K562 (cell line): Measurements from ENCODE around the gene SLC12A9. TPM values are rescaled to one million over a fixed set of nuclear protein-coding genes. Genes with fewer than 3 reads are reported as not detected.

Experiments used
- ATF7 ChIP-seq: fragments of 450-650 bp; IDR thresholded peaks from 2 replicates; pipeline ENCODE4 v1.7.1; 2014; ENCODE audit warnings: mild to moderate bottlenecking, moderate library complexity
- FOXP1 ChIP-seq: sonication (generic); formaldehyde crosslinking; IDR thresholded peaks from 2 replicates; pipeline ENCODE4 v1.8.0; 2022; ENCODE audit warnings: mild to moderate bottlenecking, missing genetic modification reagents
- ILF3 ChIP-seq: fragments of 450-650 bp; IDR thresholded peaks from 2 replicates; pipeline ENCODE4 v1.6.1; 2018; ENCODE audit warnings: antibody characterized with exemption, mild to moderate bottlenecking, moderate library complexity, borderline replicate concordance
- JUN ChIP-seq, 2 experiments: sonication (generic) in 1 of 2; formaldehyde crosslinking in 1 of 2; IDR thresholded peaks; 2 replicates each; pipeline versions ENCODE4 v1.6.1 to v1.8.0; 2012 to 2022; ENCODE audit warnings: borderline replicate concordance in 2 of 2, mild to moderate bottlenecking in 2 of 2, improper control_type of control experiment in 1 of 2, low read depth in 1 of 2, low read length in 1 of 2, missing genetic modification reagents in 1 of 2
- PPARD ChIP-seq: fragments of 250-450 bp; sonication (Bioruptor Pico); IDR thresholded peaks from 2 replicates; pipeline ENCODE4 v1.8.0; 2022; ENCODE audit warnings: inconsistent platforms, mild to moderate bottlenecking, moderate library complexity
- RBM25 ChIP-seq: fragments of 200-400 bp; formaldehyde crosslinking; IDR thresholded peaks from 2 replicates; pipeline ENCODE4 v1.6.1; 2018; ENCODE audit warnings: low read length, low read depth, moderate library complexity; ENCODE audit not compliant: severe bottlenecking
- RFX7 ChIP-seq: fragments of 250-450 bp; sonication (Bioruptor Pico); IDR thresholded peaks from 2 replicates; pipeline ENCODE4 v1.5.1; 2021; ENCODE audit warnings: mild to moderate bottlenecking
- SMARCA5 ChIP-seq: fragments of 450-650 bp; IDR thresholded peaks from 2 replicates; pipeline ENCODE4 v1.6.1; 2016
- SNIP1 ChIP-seq: fragments of 450-650 bp; IDR thresholded peaks from 2 replicates; pipeline ENCODE4 v1.7.1; 2017; ENCODE audit warnings: low read depth, mild to moderate bottlenecking
- ZBTB17 ChIP-seq: fragments of 450-650 bp; formaldehyde crosslinking; IDR thresholded peaks from 2 replicates; pipeline ENCODE4 v1.4.0; 2020; ENCODE audit warnings: mild to moderate bottlenecking
- ZKSCAN1 ChIP-seq: fragments of 150-350 bp; IDR thresholded peaks from 2 replicates; pipeline ENCODE4 v1.6.1; 2016; ENCODE audit warnings: low read depth, low read length
- ZNF224 ChIP-seq: sonication (generic); formaldehyde crosslinking; IDR thresholded peaks from 2 replicates; pipeline ENCODE4 v1.8.0; 2022; ENCODE audit warnings: mild to moderate bottlenecking, missing genetic modification reagents
- polyA plus RNA-seq, 8 experiments: library from polyadenylated mRNA; depleted of rRNA in 4 of 8; stranded (reverse) in 5 of 8; unstranded in 3 of 8; fragments of >200 nt; fragmentation: Nextera tagmentation in 2 of 8; fragmentation: Illumina TruSeq in 1 of 8; extraction: Ambion mirVana in 2 of 8; extraction: Trizol in 1 of 8; gene quantifications; 2 replicates each; pipeline versions ENCODE4 v1.2.1 to v1.2.3, GENCODE V29; 2011 to 2014; ENCODE audit warnings: inconsistent platforms in 1 of 8, missing spikeins in 1 of 8
- total RNA-seq, 7 experiments: library from RNA; depleted of rRNA in 6 of 7; stranded (reverse); fragments of >200 nt in 6 of 7; fragmentation: Illumina TruSeq in 2 of 7; extraction: Trizol in 2 of 7; gene quantifications; 2 replicates each; pipeline versions ENCODE4 v1.2.1 to v1.2.3, GENCODE V29; 2011 to 2021; ENCODE audit warnings: low replicate concordance in 1 of 7
- TF ChIP-seq, protein P1 (sequence below), 2 experiments: fragments of 200-800 bp in 1 of 2; sonication (Bioruptor generic) in 1 of 2; sonication (generic) in 1 of 2; formaldehyde crosslinking in 1 of 2; IDR thresholded peaks in 1 of 2; conservative IDR thresholded peaks in 1 of 2; 2 replicates each; pipeline versions ENCODE4 v1.5.0 to v1.6.1; 2016 to 2020; ENCODE audit warnings: missing compliant biosample characterization in 1 of 2, missing genetic modification characterization in 1 of 2, missing genetic modification reagents in 1 of 2
- TF ChIP-seq, protein P2 (sequence below), 2 experiments: IDR thresholded peaks; 2 replicates each; pipeline ENCODE4 v1.6.1; 2012; ENCODE audit warnings: improper control_type of control experiment in 2 of 2, low read depth in 2 of 2, low read length in 2 of 2, borderline replicate concordance in 1 of 2
- TF ChIP-seq, protein P3 (sequence below): sonication (generic); formaldehyde crosslinking; IDR thresholded peaks from 2 replicates; pipeline ENCODE4 v1.8.0; 2022; ENCODE audit warnings: mild to moderate bottlenecking, missing genetic modification reagents
- TF ChIP-seq, protein P4 (sequence below): fragments of 450-650 bp; conservative IDR thresholded peaks from 2 replicates; pipeline ENCODE4 v1.6.1; 2016; ENCODE audit warnings: missing genetic modification characterization, low read depth, mild to moderate bottlenecking, missing compliant biosample characterization, moderate library complexity
- TF ChIP-seq, protein P5 (sequence below): IDR thresholded peaks from 2 replicates; pipeline ENCODE4 v1.6.1; 2014; ENCODE audit warnings: antibody characterized with exemption

SLC12A9 gene
- total and polyA plus RNA-seq, 9 of the 15 experiments (the other 6 are each of a cell fraction or from before 2014, with no cell fraction given), result 0.06 to 20.2 (median 10.7) TPM

DNA sequence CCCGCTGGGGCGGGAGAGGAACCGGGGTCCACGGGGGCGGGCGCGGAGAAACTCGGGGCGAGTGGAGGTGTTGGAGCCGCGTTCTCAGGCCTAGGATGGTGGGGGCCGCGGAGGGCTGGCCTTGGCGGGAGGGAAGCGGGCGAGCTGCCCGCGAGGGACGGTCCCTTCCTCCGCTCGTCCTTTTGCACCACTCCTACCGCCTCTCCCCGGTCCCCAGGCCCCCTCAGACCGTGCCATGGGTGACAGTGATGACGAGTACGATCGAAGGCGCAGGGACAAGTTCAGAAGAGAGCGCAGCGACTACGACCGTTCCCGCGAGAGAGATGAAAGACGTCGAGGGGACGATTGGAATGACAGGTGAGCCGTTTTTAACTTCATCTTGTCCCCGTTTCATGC is 22.8 kb downstream of the SLC12A9 start (continued):
- TF ChIP-seq, protein P1, sequence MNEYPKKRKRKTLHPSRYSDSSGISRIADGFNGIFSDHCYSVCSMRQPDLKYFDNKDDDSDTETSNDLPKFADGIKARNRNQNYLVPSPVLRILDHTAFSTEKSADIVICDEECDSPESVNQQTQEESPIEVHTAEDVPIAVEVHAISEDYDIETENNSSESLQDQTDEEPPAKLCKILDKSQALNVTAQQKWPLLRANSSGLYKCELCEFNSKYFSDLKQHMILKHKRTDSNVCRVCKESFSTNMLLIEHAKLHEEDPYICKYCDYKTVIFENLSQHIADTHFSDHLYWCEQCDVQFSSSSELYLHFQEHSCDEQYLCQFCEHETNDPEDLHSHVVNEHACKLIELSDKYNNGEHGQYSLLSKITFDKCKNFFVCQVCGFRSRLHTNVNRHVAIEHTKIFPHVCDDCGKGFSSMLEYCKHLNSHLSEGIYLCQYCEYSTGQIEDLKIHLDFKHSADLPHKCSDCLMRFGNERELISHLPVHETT (CRISPR knock-in tag; conservative IDR thresholded peaks at IDR 0.05 in 1 of 2, IDR thresholded peaks at IDR 0.05 in 1 of 2), result peak in 1 of 2 experiments; percentile 19; a peak in 1 of 4 replicates
- TF ChIP-seq ILF3 (no peak; the same call in 1 of the 2 replicates), RBM25 (no peak), ATF7 (no peak), ZKSCAN1 (no peak), ZNF224 (no peak), FOXP1 (CRISPR knock-in tag) (peak; percentile 64; the same call in 1 of the 2 replicates), JUN (IDR thresholded peaks at IDR 0.05; ENCODE audit: borderline replicate concordance, low read depth, low read length) (no peak), JUN (CRISPR knock-in tag; IDR thresholded peaks at IDR 0.05; ENCODE audit: borderline replicate concordance) (0 out of 2 replicates have a peak, but pooled peaks have one; percentile 47), SNIP1 (no peak), SMARCA5 (no peak), RFX7 (CRISPR knock-in tag) (no peak), ZBTB17 (CRISPR knock-in tag) (0 out of 2 replicates have a peak, but pooled peaks have one; percentile 24), PPARD (CRISPR knock-in tag) (no peak)
- TF ChIP-seq, protein P2, sequence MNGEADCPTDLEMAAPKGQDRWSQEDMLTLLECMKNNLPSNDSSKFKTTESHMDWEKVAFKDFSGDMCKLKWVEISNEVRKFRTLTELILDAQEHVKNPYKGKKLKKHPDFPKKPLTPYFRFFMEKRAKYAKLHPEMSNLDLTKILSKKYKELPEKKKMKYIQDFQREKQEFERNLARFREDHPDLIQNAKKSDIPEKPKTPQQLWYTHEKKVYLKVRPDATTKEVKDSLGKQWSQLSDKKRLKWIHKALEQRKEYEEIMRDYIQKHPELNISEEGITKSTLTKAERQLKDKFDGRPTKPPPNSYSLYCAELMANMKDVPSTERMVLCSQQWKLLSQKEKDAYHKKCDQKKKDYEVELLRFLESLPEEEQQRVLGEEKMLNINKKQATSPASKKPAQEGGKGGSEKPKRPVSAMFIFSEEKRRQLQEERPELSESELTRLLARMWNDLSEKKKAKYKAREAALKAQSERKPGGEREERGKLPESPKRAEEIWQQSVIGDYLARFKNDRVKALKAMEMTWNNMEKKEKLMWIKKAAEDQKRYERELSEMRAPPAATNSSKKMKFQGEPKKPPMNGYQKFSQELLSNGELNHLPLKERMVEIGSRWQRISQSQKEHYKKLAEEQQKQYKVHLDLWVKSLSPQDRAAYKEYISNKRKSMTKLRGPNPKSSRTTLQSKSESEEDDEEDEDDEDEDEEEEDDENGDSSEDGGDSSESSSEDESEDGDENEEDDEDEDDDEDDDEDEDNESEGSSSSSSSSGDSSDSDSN (IDR thresholded peaks at IDR 0.05; ENCODE audit: borderline replicate concordance in 1 of 2, low read depth in 2 of 2, low read length in 2 of 2), result peak in 1 of 2 experiments; percentile 5; a peak in 1 of 4 replicates
- TF ChIP-seq, protein P3, sequence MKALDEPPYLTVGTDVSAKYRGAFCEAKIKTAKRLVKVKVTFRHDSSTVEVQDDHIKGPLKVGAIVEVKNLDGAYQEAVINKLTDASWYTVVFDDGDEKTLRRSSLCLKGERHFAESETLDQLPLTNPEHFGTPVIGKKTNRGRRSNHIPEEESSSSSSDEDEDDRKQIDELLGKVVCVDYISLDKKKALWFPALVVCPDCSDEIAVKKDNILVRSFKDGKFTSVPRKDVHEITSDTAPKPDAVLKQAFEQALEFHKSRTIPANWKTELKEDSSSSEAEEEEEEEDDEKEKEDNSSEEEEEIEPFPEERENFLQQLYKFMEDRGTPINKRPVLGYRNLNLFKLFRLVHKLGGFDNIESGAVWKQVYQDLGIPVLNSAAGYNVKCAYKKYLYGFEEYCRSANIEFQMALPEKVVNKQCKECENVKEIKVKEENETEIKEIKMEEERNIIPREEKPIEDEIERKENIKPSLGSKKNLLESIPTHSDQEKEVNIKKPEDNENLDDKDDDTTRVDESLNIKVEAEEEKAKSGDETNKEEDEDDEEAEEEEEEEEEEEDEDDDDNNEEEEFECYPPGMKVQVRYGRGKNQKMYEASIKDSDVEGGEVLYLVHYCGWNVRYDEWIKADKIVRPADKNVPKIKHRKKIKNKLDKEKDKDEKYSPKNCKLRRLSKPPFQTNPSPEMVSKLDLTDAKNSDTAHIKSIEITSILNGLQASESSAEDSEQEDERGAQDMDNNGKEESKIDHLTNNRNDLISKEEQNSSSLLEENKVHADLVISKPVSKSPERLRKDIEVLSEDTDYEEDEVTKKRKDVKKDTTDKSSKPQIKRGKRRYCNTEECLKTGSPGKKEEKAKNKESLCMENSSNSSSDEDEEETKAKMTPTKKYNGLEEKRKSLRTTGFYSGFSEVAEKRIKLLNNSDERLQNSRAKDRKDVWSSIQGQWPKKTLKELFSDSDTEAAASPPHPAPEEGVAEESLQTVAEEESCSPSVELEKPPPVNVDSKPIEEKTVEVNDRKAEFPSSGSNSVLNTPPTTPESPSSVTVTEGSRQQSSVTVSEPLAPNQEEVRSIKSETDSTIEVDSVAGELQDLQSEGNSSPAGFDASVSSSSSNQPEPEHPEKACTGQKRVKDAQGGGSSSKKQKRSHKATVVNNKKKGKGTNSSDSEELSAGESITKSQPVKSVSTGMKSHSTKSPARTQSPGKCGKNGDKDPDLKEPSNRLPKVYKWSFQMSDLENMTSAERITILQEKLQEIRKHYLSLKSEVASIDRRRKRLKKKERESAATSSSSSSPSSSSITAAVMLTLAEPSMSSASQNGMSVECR (CRISPR knock-in tag), result no peak; the same call in none of the 2 replicates
- TF ChIP-seq, protein P4, sequence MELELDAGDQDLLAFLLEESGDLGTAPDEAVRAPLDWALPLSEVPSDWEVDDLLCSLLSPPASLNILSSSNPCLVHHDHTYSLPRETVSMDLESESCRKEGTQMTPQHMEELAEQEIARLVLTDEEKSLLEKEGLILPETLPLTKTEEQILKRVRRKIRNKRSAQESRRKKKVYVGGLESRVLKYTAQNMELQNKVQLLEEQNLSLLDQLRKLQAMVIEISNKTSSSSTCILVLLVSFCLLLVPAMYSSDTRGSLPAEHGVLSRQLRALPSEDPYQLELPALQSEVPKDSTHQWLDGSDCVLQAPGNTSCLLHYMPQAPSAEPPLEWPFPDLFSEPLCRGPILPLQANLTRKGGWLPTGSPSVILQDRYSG (tag), result no peak
- TF ChIP-seq, protein P5, sequence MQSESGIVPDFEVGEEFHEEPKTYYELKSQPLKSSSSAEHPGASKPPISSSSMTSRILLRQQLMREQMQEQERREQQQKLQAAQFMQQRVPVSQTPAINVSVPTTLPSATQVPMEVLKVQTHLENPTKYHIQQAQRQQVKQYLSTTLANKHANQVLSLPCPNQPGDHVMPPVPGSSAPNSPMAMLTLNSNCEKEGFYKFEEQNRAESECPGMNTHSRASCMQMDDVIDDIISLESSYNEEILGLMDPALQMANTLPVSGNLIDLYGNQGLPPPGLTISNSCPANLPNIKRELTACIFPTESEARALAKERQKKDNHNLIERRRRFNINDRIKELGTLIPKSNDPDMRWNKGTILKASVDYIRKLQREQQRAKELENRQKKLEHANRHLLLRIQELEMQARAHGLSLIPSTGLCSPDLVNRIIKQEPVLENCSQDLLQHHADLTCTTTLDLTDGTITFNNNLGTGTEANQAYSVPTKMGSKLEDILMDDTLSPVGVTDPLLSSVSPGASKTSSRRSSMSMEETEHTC, result 0 out of 2 replicates have a peak, but pooled peaks have one; percentile 12
